Measurements from ENCODE around the gene EIF2AK3. TPM values are rescaled to one million over a fixed set of nuclear protein-coding genes. Genes with fewer than 3 reads are reported as not detected.

Gene EIF2AK3
- polyA plus RNA-seq, 2 of the 4 experiments (the other 2 are of a cell fraction), result 11.0 to 17.5 TPM

- Histone ChIP-seq H3K9me3 (no peaks in the 10 kb centered on the region), H3K27ac (no peak overlapping the region), H3K4me1 (no peaks in the 10 kb centered on the region), H3K4me3 (no peak overlapping the region), H3K4me2 (no peak overlapping the region)
- ChIA-PET POLR2A (interaction anchor here (0.7 kb wide), 1 partner anchor 15 kb away, joined by 3 read pairs; no protein-coding TSS in a partner anchor), CTCF (interaction anchor here (0.6 to 3.0 kb wide), 4 partner anchors 15 to 171 kb away, joined by 3 to 21 read pairs (median 3); no protein-coding TSS in a partner anchor)
- no peak for TF ChIP-seq RFX5 (IDR thresholded peaks at IDR 0.05)
- ATAC-seq (no peak), FAIRE-seq (no peak), DNase-seq (ENCODE audit: low read depth in 1 of 2, low spot score in 1 of 2) (no peak)
- WGBS (ENCODE audit: missing lambda C conversion rate), result 17% methylated on average over 3 of the region's 3 CpGs
Observed at GRCh38 chr2:88642278-88642677, 15.0 kb upstream of the EIF2AK3 start.

- 72% methylated on average over 7 of the region's 7 CpGs for WGBS (ENCODE audit: missing lambda C conversion rate)
- FAIRE-seq (no peak), ATAC-seq (no peak), DNase-seq (ENCODE audit: low read depth in 1 of 2, low spot score in 1 of 2) (no peak)
- Histone ChIP-seq H3K4me3 (no peak overlapping the region), H3K9me3 (no peaks in the 10 kb centered on the region), H3K4me2 (no peak overlapping the region), H3K27ac (no peak overlapping the region), H3K4me1 (no peaks in the 10 kb centered on the region)
- ChIA-PET POLR2A (no interaction called here), CTCF (interaction anchor here (3.0 kb wide), 1 partner anchor 31 kb away, joined by 21 read pairs; no protein-coding TSS in a partner anchor)
- TF ChIP-seq ESRRA (IDR thresholded peaks at IDR 0.05; ENCODE audit: borderline replicate concordance, low read length), result no peak
- no peak for TF ChIP-seq HDAC2 (IDR thresholded peaks at IDR 0.05)
- TF ChIP-seq JUNB (IDR thresholded peaks at IDR 0.05), result no peak
- no peak for TF ChIP-seq FOSL2 (IDR thresholded peaks at IDR 0.05)
- TF ChIP-seq FOSL2 (CRISPR knock-in tag; IDR thresholded peaks at IDR 0.05), result no peak
- no peak for TF ChIP-seq ZSCAN20 (CRISPR knock-in tag; IDR thresholded peaks at IDR 0.05)
- TF ChIP-seq HOXB5 (CRISPR knock-in tag; IDR thresholded peaks at IDR 0.05), result no peak
- TF ChIP-seq SMC3 (IDR thresholded peaks at IDR 0.05), result no peak
- no peak for TF ChIP-seq RARB (CRISPR knock-in tag; IDR thresholded peaks at IDR 0.05)
- TF ChIP-seq REST (IDR thresholded peaks at IDR 0.05), result no peak
- no peak for TF ChIP-seq CHD2 (IDR thresholded peaks at IDR 0.05; ENCODE audit: low read length, partially characterized antibody)
- TF ChIP-seq, protein P1, sequence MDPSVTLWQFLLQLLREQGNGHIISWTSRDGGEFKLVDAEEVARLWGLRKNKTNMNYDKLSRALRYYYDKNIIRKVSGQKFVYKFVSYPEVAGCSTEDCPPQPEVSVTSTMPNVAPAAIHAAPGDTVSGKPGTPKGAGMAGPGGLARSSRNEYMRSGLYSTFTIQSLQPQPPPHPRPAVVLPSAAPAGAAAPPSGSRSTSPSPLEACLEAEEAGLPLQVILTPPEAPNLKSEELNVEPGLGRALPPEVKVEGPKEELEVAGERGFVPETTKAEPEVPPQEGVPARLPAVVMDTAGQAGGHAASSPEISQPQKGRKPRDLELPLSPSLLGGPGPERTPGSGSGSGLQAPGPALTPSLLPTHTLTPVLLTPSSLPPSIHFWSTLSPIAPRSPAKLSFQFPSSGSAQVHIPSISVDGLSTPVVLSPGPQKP (IDR thresholded peaks at IDR 0.05; ENCODE audit: low read depth, low read length), result no peak
- no peak for TF ChIP-seq EHMT2 (IDR thresholded peaks at IDR 0.05; ENCODE audit: low read depth)
Observed at GRCh38 chr2:88641330-88641729, 14.1 kb upstream of the EIF2AK3 start.

DNA sequence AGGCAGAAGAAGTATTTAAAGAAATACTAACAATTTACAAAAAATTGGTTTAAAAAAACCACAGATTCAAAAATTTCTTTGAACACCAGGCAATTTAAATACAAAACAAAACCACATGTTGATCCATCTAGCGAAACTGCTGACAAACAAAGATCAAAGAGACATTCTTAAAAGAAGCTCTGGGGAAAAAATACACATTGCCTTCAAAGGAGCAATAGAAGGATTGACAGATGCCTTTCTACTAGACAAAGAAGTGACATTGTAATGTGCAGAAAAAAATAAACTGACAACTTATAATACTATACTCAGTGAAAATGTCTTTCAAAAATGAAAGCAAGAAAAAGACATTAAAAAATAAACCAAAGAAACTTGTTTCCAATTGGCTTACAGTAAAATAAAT lies 12.6 kb upstream of the EIF2AK3 start:
- WGBS (ENCODE audit: missing lambda C conversion rate), result 44% methylated on average over 1 of the region's 1 CpG
- FAIRE-seq, result no peak

More for the DNA sequence above, 12.6 kb upstream of the EIF2AK3 start:
- DNase-seq (ENCODE audit: low read depth in 1 of 2, low spot score in 1 of 2), result no peak
- Histone ChIP-seq H3K4me1 (no peaks in the 10 kb centered on the region), H3K4me3 (no peak overlapping the region), H3K27ac (no peak overlapping the region), H3K4me2 (no peak overlapping the region), H3K9me3 (no peaks in the 10 kb centered on the region)
- POLR2A ChIA-PET, result no interaction called here
- CTCF ChIA-PET, result interaction anchor here (1.0 to 3.0 kb wide), 3 partner anchors 9 to 32 kb away, joined by 3 to 21 read pairs (median 4); no protein-coding TSS in a partner anchor
- TF ChIP-seq, protein P2, sequence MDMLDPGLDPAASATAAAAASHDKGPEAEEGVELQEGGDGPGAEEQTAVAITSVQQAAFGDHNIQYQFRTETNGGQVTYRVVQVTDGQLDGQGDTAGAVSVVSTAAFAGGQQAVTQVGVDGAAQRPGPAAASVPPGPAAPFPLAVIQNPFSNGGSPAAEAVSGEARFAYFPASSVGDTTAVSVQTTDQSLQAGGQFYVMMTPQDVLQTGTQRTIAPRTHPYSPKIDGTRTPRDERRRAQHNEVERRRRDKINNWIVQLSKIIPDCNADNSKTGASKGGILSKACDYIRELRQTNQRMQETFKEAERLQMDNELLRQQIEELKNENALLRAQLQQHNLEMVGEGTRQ (IDR thresholded peaks at IDR 0.05), result no peak
- no peak for TF ChIP-seq MAZ (IDR thresholded peaks at IDR 0.05; ENCODE audit: borderline replicate concordance, low read depth, low read length)
- no peak for ATAC-seq

All from A549 (cell line).